Measurements from ENCODE around the gene CRHR1.

DNA sequence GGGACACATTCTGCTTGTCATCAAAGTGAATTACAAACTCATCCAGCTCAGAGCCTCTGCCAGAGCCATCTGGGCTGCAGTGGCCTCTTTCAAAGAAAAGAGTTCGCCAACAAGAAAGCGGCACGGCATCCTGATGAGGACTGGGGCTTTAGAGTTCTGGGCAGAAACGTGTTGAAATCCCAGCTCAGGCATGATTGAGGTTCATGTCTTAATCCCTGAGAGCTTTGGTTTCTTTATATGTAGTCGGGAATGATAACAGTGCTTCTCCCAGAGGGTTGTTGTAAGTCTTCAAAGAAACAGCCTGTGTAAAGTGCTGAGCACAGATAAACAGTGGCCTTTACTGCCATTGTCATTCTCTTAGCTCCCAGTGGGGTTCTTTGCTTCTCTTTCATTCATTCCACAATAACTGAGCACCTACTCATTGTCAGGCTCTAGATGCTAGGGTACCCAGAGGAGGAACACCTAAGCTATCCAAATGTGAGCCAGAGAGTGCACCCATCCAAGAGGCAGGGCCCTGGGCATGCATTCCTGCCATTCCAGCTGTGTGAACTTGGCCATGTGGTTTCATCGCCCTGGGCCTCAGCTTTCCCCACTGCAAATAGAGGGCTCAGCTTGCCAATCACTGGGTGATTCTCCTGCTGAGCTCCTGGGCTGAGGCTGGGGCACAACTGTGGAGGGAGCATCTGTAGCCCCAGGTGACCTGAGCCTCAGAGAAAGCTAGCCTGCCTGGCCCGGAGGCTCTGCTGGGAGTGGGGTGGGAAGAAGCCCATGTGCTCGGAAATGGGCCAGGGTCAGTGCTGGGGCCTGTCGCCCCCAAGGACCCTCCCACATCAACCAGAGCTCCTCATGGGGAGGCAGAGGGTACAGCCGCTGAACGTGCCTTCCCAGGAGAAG is 38.3 kb upstream of the CRHR1 start:
- TF ChIP-seq, protein P1, sequence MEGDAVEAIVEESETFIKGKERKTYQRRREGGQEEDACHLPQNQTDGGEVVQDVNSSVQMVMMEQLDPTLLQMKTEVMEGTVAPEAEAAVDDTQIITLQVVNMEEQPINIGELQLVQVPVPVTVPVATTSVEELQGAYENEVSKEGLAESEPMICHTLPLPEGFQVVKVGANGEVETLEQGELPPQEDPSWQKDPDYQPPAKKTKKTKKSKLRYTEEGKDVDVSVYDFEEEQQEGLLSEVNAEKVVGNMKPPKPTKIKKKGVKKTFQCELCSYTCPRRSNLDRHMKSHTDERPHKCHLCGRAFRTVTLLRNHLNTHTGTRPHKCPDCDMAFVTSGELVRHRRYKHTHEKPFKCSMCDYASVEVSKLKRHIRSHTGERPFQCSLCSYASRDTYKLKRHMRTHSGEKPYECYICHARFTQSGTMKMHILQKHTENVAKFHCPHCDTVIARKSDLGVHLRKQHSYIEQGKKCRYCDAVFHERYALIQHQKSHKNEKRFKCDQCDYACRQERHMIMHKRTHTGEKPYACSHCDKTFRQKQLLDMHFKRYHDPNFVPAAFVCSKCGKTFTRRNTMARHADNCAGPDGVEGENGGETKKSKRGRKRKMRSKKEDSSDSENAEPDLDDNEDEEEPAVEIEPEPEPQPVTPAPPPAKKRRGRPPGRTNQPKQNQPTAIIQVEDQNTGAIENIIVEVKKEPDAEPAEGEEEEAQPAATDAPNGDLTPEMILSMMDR (IDR thresholded peaks at IDR 0.05), result no peak
- TF ChIP-seq POLR2A (IDR thresholded peaks at IDR 0.05), result no peak

Measured in uterus (tissue), 2 donors.